Cardiac muscle cell (in vitro differentiated cells and primary cell): ENCODE measurements around the gene RIMS4. TPM values are rescaled to one million over a fixed set of nuclear protein-coding genes. Genes with fewer than 3 reads are reported as not detected.
"Not testable (repeated sequence)": the region's sequence is repeated elsewhere in the genome, so short reads cannot be mapped to it uniquely, and the experiment has no call there.

Experiments
- DNase-seq, 2 donors: peaks; one replicate each; pipeline versions ENCODE4 v3.0.0 to v3.0.0-alpha.2; 2010 to 2017; ENCODE audit warnings: low read depth in 1 of 2, low spot score in 1 of 2
- H3K27ac ChIP-seq: fragments of 200-600 bp; sonication (generic); 2 replicates; pipeline ENCODE4 v1.5.1; 2016
- H3K27me3 ChIP-seq: fragments of 200-600 bp; sonication (generic); 2 replicates; pipeline ENCODE4 v1.6.0; 2016; ENCODE audit warnings: control low read depth
- H3K36me3 ChIP-seq: fragments of 200-600 bp; sonication (generic); 2 replicates; pipeline ENCODE4 v1.5.1; 2016; ENCODE audit warnings: control low read depth
- H3K4me1 ChIP-seq: fragments of 200-600 bp; sonication (generic); 2 replicates; pipeline ENCODE4 v1.8.1; 2017; ENCODE audit warnings: low read depth, mild to moderate bottlenecking, mixed run types
- H3K4me3 ChIP-seq: fragments of 200-600 bp; sonication (generic); 2 replicates; pipeline ENCODE4 v1.5.1; 2016; ENCODE audit warnings: mild to moderate bottlenecking
- H3K9me3 ChIP-seq: fragments of 200-600 bp; sonication (generic); 2 replicates; pipeline ENCODE4 v1.5.1; 2017; ENCODE audit warnings: low read depth, mild to moderate bottlenecking, control low read depth
- CTCF ChIP-seq: IDR thresholded peaks from 2 replicates; pipeline ENCODE4 v1.5.1; 2012; ENCODE audit warnings: low read depth, mild to moderate bottlenecking, low read length
- polyA plus RNA-seq: library from polyadenylated mRNA; unstranded; fragments of >200 nt; fragmentation: Nextera tagmentation; extraction: Ambion mirVana; gene quantifications from 2 replicates; pipeline ENCODE4 v1.2.1, GENCODE V29; 2016
- total RNA-seq: library from RNA; depleted of rRNA; stranded (reverse); fragments of >200 nt; gene quantifications from 2 replicates; pipeline ENCODE4 v1.2.3, GENCODE V29; 2016

Gene RIMS4
- total and polyA plus RNA-seq, 2 experiments from 2014 or later, result 3.6 to 4.3 TPM

GRCh38 chr20:44768854-44769480, 41.4 kb downstream of the RIMS4 start:
- Histone ChIP-seq H3K36me3 (no peaks in the 10 kb centered on the region), H3K27ac (no peak overlapping the region), H3K27me3 (no peaks in the 10 kb centered on the region), H3K4me3 (no peak overlapping the region), H3K9me3 (no peaks in the 10 kb centered on the region), H3K4me1 (no peaks in the 10 kb centered on the region)
- TF ChIP-seq CTCF, result no peak
- DNase-seq, result no peak

GRCh38 chr20:44768256-44768655, 42.1 kb downstream of the RIMS4 start:
- Histone ChIP-seq H3K9me3 (no peaks in the 10 kb centered on the region), H3K4me1 (no peaks in the 10 kb centered on the region), H3K4me3 (no peak overlapping the region), H3K36me3 (no peaks in the 10 kb centered on the region), H3K27ac (no peak overlapping the region), H3K27me3 (no peaks in the 10 kb centered on the region)
- DNase-seq, result no peak
- no peak for TF ChIP-seq CTCF

- peak in 1 of 2 donors; percentile 7 for DNase-seq
- H3K27ac ChIP-seq, result no peak overlapping the region
- no peaks in the 10 kb centered on the region for H3K36me3 ChIP-seq
- no peaks in the 10 kb centered on the region for H3K4me1 ChIP-seq
- H3K9me3 ChIP-seq, result no peaks in the 10 kb centered on the region
- TF ChIP-seq CTCF, result no peak
- no peaks in the 10 kb centered on the region for H3K27me3 ChIP-seq
- H3K4me3 ChIP-seq, result no peak overlapping the region
These were observed 44.5 kb downstream of the RIMS4 start for GRCh38 chr20:44765701-44766347.

GRCh38 chr20:44765091-44765490, 45.3 kb downstream of the RIMS4 start:
- no peak for TF ChIP-seq CTCF
- H3K9me3 ChIP-seq, result no peaks in the 10 kb centered on the region

GRCh38 chr20:44763798-44764197, 46.5 kb downstream of the RIMS4 start:
- H3K4me3 ChIP-seq, H3K36me3 ChIP-seq, H3K27ac ChIP-seq, DNase-seq, H3K9me3 ChIP-seq, H3K4me1 ChIP-seq, H3K27me3 ChIP-seq: not testable (repeated sequence)

More at GRCh38 chr20:44765091-44765490, 45.3 kb downstream of the RIMS4 start:
- no peak overlapping the region for H3K4me3 ChIP-seq
- no peaks in the 10 kb centered on the region for H3K4me1 ChIP-seq
- H3K27ac ChIP-seq, result no peak overlapping the region
- no peak for DNase-seq
- no peaks in the 10 kb centered on the region for H3K27me3 ChIP-seq
- no peaks in the 10 kb centered on the region for H3K36me3 ChIP-seq

GRCh38 chr20:44762466-44763140, 47.7 kb downstream of the RIMS4 start:
- TF ChIP-seq CTCF, result no peak
- H3K4me1 ChIP-seq, result no peaks in the 10 kb centered on the region
- H3K4me3 ChIP-seq, result no peak overlapping the region
- H3K27ac ChIP-seq, result no peak overlapping the region
- H3K27me3 ChIP-seq, result no peaks in the 10 kb centered on the region
- H3K9me3 ChIP-seq, result no peaks in the 10 kb centered on the region
- no peaks in the 10 kb centered on the region for H3K36me3 ChIP-seq
- no peak for DNase-seq
